ENCODE data around the gene RPL38.

Gene RPL38

DNA sequence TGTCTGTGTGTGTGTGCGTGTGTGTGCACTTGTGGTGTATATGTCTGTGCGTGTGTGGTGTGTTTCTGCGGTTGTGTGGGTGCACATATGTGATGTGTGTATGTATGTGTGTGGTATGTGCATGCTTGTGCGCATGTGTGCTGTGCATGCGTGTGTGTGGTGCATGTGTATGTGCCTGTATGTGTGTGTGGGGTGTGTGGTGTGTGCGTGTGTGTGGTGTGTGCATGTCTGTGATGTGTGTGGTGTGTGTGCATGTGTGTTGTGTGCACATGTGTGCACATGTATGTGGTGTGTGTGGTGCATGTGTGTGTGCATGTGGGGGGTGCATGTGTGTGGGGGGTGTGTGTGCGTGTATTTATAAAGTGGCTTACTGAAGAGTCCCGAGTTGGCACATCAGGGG lies 47.6 kb downstream of the RPL38 start:
- no peak for DNase-seq

DNA sequence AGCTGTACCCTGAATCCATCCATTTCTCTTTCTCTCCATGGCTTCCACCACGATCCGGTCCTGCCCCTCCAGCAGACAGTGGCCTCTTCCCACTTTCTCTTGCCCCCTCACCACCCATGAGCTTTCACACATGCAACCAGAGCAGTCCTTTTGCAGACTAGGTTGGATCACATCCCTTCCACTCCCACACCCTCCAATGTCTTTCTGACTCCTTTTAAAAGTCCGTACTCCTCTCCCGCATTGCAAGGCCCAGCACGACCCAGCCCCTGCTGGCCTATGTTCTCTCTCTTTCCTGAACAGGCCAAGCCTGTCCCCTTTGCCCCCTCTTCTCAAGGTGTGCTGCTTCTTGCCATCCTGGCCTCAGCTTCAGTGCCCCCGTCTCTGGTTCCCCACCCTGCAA lies 48.1 kb downstream of the RPL38 start:
- no peak for DNase-seq

DNA sequence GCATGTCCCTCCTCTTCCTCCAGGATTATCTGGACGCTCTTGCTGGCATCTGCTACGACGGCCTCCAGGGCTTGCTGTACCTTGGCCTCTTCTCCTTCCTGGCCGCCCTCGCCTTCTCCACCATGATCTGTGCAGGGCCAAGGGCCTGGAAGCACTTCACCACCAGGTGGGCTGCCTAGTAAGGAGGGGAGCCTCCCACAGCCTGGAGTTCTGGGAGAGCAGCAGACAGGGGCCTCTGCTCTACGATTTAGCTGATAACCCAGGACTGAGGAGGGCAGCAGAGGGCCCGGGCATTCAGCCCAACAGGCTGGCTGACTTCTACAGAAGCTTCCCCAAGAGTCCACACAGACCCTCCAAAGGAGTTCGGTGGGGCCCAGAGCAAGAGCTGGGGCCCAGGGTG lies 48.7 kb downstream of the RPL38 start:
- no peak for DNase-seq

DNA sequence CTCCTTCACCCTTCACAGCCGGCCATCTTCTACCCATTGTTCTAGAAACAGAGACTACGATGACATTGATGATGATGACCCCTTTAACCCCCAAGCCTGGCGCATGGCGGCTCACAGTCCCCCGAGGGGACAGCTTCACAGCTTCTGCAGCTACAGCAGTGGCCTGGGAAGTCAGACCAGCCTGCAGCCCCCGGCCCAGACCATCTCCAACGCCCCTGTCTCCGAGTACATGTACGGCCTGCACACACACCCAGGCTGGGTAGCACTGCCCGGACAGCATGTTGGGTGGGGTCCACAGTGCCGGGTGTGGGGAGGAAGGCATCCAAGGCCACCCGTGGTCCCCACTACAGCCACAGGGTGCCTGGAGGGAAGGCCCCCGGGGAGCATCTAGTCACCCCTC lies 49.6 kb downstream of the RPL38 start:
- no peak for DNase-seq

GRCh38 chr17:74257311-74257710 lies 53.8 kb downstream of the RPL38 start:
- DNase-seq = no peak

- no peak for DNase-seq
Measured at GRCh38 chr17:74259667-74260524, 56.4 kb downstream of the RPL38 start.
